ENCODE measurements around the gene OR52K1. TPM values are rescaled to one million over a fixed set of nuclear protein-coding genes. Genes with fewer than 3 reads are reported as not detected.

OR52K1 gene
- under 1 TPM in 3 of 6 donors, not detected in 3; 0.03 to 0.22 (median 0.03) TPM for total RNA-seq

GRCh38 chr11:4482445-4482844 lies at the start of gene OR52K1:
Gene OR52K1, plus strand, starts transcription at chr11:4482646. Its CDS starts 6,255 bp downstream, at chr11:4488901.
- peak in 1 of 2 donors; percentile 50 for DNase-seq
- Histone ChIP-seq H3K4me1 (no peaks in the 10 kb centered on the region), H3K36me3 (no peaks in the 10 kb centered on the region), H3K27ac (no peak within 1 kb of the TSS), H3K9me3 (no peaks in the 10 kb centered on the region), H3K27me3 (no peaks in the 10 kb centered on the region), H3K4me3 (no peak within 1 kb of the TSS)
- TF ChIP-seq EP300 (IDR thresholded peaks at IDR 0.05) (no peak), POLR2A (IDR thresholded peaks at IDR 0.05) (no peak), CTCF (IDR thresholded peaks at IDR 0.05) (no peak), POLR2AphosphoS5 (IDR thresholded peaks at IDR 0.05) (no peak)
- peak in 1 of 2 donors; percentile 74 for ATAC-seq (ENCODE audit: low FRiP score in 2 of 2)
- 50 to 54% methylated on average over 2 of the region's 2 CpGs for WGBS, 2 donors

GRCh38 chr11:4433856-4434255 lies 48.6 kb upstream of the OR52K1 start:
- Histone ChIP-seq H3K9me3 (no peaks in the 10 kb centered on the region), H3K4me3 (no peak overlapping the region), H3K4me1 (no peaks in the 10 kb centered on the region), H3K27me3 (no peaks in the 10 kb centered on the region), H3K27ac (peak overlapping the region in 1 of 4 donors; percentile 59), H3K36me3 (no peaks in the 10 kb centered on the region)
- TF ChIP-seq POLR2AphosphoS5 (IDR thresholded peaks at IDR 0.05) (no peak), POLR2A (IDR thresholded peaks at IDR 0.05) (no peak), CTCF (IDR thresholded peaks at IDR 0.05) (no peak), EP300 (IDR thresholded peaks at IDR 0.05) (no peak)
- ATAC-seq (ENCODE audit: low FRiP score in 2 of 2) = no peak
- 51 to 61% methylated on average over 2 of the region's 2 CpGs for WGBS, 2 donors
- DNase-seq = no peak

- Histone ChIP-seq H3K27me3 (no peaks in the 10 kb centered on the region), H3K36me3 (no peaks in the 10 kb centered on the region), H3K27ac (no peak overlapping the region), H3K4me1 (no peaks in the 10 kb centered on the region), H3K4me3 (no peak overlapping the region), H3K9me3 (no peaks in the 10 kb centered on the region)
- ATAC-seq (ENCODE audit: low FRiP score in 2 of 2) (no peak), DNase-seq (no peak)
- TF ChIP-seq EP300 (IDR thresholded peaks at IDR 0.05) (no peak), POLR2A (IDR thresholded peaks at IDR 0.05) (no peak), CTCF (IDR thresholded peaks at IDR 0.05) (no peak), POLR2AphosphoS5 (IDR thresholded peaks at IDR 0.05) (no peak)
- WGBS, 2 donors = 72 to 76% methylated on average over 1 of the region's 1 CpG
These were observed 46.0 kb upstream of the OR52K1 start for GRCh38 chr11:4436411-4436810.

GRCh38 chr11:4441515-4441914 lies 40.9 kb upstream of the OR52K1 start:
- DNase-seq (no peak), ATAC-seq (ENCODE audit: low FRiP score in 2 of 2) (no peak)
- Histone ChIP-seq H3K36me3 (no peaks in the 10 kb centered on the region), H3K4me1 (no peaks in the 10 kb centered on the region), H3K27me3 (no peaks in the 10 kb centered on the region), H3K27ac (no peak overlapping the region), H3K4me3 (no peak overlapping the region), H3K9me3 (no peaks in the 10 kb centered on the region)
- 72 to 85% methylated on average over 3 of the region's 3 CpGs for WGBS, 2 donors
- no peak for TF ChIP-seq EP300 (IDR thresholded peaks at IDR 0.05)
- no peak for TF ChIP-seq POLR2AphosphoS5 (IDR thresholded peaks at IDR 0.05)
- TF ChIP-seq CTCF (IDR thresholded peaks at IDR 0.05) = no peak
- no peak for TF ChIP-seq POLR2A (IDR thresholded peaks at IDR 0.05)

DNA sequence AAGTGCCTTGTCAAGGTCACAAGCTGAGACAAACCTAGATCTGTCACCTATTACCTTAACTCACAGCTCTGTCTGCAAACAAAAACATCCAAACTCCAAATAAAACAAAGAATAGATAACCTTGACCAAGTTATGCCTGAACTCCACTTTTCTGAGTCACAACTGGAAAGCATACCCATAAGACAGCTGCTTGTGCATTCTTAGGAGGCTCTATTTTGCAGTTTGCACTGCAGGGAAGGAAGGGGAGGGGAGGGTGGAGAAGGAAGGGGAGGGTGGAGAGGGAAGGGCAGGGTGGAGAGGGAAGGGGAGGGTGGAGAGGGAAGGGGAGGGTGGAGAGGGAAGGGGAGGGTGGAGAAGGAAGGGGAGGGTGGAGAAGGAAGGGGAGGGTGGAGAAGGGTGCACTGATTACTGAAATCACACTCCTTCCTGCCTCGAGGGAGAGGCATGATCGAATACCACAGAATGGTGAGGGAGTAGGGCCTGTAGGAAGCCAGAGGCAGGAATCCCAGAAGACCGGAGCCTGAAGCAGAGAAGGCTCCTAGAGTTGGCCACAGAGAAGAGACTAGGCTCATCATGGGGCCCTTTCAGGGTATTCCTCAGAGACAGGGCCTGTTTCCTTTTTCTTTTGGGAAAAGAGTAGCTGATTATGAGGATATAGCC lies 39.1 kb upstream of the OR52K1 start:
- DNase-seq = no peak

More for the DNA sequence above, 39.1 kb upstream of the OR52K1 start:
- TF ChIP-seq POLR2AphosphoS5 (IDR thresholded peaks at IDR 0.05) = no peak
- no peak for TF ChIP-seq POLR2A (IDR thresholded peaks at IDR 0.05)
- no peak for TF ChIP-seq EP300 (IDR thresholded peaks at IDR 0.05)
- TF ChIP-seq CTCF (IDR thresholded peaks at IDR 0.05) = no peak
- 27 to 31% methylated on average over 3 of the region's 3 CpGs for WGBS, 2 donors
- no peak for ATAC-seq (ENCODE audit: low FRiP score in 2 of 2)
- H3K27ac ChIP-seq = peak overlapping the region in 1 of 4 donors; percentile 35
- no peaks in the 10 kb centered on the region for H3K4me1 ChIP-seq
- no peaks in the 10 kb centered on the region for H3K27me3 ChIP-seq
- no peaks in the 10 kb centered on the region for H3K9me3 ChIP-seq
- H3K36me3 ChIP-seq = no peaks in the 10 kb centered on the region
- H3K4me3 ChIP-seq = no peak overlapping the region
